ENCODE results near the gene TM7SF3. TPM values are rescaled to one million over a fixed set of nuclear protein-coding genes. Genes with fewer than 3 reads are reported as not detected.

The TM7SF3 gene
- polyA plus RNA-seq, 1 experiment: 75.2 TPM

DNA sequence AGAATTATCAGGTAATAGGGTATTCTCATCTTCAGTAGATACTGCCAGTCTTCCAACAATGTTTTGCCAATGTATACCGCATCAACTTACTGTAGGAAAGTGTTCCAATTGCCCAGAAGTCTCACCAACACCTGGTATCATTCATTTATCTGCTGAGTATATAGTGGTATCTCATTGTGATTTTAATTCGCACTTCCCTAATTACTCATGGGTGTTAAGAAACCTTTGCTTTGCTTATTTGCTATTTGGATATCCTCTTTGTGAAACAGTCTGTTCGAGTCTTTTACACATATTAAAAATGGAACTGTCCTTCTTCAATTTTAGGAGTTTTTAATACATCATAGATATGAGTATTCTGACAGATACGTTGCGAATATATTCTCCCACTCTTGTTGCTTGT lies 6.1 kb downstream of the TM7SF3 start:
- TF ChIP-seq, protein P1, sequence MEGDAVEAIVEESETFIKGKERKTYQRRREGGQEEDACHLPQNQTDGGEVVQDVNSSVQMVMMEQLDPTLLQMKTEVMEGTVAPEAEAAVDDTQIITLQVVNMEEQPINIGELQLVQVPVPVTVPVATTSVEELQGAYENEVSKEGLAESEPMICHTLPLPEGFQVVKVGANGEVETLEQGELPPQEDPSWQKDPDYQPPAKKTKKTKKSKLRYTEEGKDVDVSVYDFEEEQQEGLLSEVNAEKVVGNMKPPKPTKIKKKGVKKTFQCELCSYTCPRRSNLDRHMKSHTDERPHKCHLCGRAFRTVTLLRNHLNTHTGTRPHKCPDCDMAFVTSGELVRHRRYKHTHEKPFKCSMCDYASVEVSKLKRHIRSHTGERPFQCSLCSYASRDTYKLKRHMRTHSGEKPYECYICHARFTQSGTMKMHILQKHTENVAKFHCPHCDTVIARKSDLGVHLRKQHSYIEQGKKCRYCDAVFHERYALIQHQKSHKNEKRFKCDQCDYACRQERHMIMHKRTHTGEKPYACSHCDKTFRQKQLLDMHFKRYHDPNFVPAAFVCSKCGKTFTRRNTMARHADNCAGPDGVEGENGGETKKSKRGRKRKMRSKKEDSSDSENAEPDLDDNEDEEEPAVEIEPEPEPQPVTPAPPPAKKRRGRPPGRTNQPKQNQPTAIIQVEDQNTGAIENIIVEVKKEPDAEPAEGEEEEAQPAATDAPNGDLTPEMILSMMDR (IDR thresholded peaks at IDR 0.05; ENCODE audit: insufficient read depth, low read depth, low read length): no peak
- no peak overlapping the region for H3K4me3 ChIP-seq (ENCODE audit: low read depth, low read length)
- H3K27me3 ChIP-seq (ENCODE audit: control insufficient read depth, insufficient read depth, low read length): no peaks in the 10 kb centered on the region
- ChIA-PET POLR2A (no interaction called here), CTCF (no interaction called here)
- no peak for DNase-seq (ENCODE audit: low read depth)
- H3K36me3 ChIP-seq (ENCODE audit: control insufficient read depth, insufficient read depth, low read length): no peaks in the 10 kb centered on the region

DNA sequence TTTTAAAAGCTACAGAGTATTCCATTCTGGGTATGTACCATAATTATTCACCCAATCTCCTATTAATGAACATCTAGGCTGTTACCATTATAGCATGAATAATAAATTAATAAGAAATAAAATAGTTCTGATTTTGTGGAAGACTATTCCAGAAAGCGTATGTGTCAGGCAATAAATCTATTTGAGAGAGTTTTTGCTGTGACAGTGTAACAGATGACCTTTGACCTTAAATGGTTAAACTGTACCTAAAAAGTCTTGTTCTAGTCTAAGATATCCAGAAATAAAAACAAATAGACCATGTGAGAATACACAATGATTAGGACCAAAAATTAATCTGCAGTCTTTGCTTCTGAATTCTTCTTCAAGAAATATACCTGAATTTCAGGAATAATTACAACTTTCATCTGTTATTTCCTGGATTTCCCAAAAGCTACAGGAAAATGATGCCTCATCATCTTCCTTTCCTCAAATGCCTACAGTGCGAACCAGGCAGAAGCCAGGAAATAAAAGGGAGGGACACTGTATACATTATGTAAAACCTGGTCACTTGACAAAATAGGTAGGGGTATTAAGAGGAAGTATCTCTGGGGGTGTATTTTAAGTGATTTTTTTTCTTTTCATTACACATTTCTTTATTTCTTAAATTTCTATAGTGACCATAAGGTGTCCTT lies 7.3 kb downstream of the TM7SF3 start:
- TF ChIP-seq, protein P1 (IDR thresholded peaks at IDR 0.05; ENCODE audit: insufficient read depth, low read depth, low read length): no peak
- CTCF ChIA-PET: no interaction called here
- no peak for DNase-seq (ENCODE audit: low read depth)
- H3K36me3 ChIP-seq (ENCODE audit: control insufficient read depth, insufficient read depth, low read length): no peaks in the 10 kb centered on the region
- no peak overlapping the region for H3K4me3 ChIP-seq (ENCODE audit: low read depth, low read length)
- no peaks in the 10 kb centered on the region for H3K27me3 ChIP-seq (ENCODE audit: control insufficient read depth, insufficient read depth, low read length)
- POLR2A ChIA-PET: no interaction called here

- Histone ChIP-seq H3K27me3 (ENCODE audit: control insufficient read depth, insufficient read depth, low read length) (no peaks in the 10 kb centered on the region), H3K4me3 (ENCODE audit: low read depth, low read length) (no peak overlapping the region), H3K36me3 (ENCODE audit: control insufficient read depth, insufficient read depth, low read length) (no peaks in the 10 kb centered on the region)
- ChIA-PET CTCF (interaction anchor here (4.9 kb wide), 1 partner anchor 9 kb away, joined by 31 read pairs; the partner anchor contains the start of gene TM7SF3), POLR2A (no interaction called here)
- TF ChIP-seq, protein P1 (IDR thresholded peaks at IDR 0.05; ENCODE audit: insufficient read depth, low read depth, low read length): no peak
- DNase-seq (ENCODE audit: low read depth): no peak
Observed at GRCh38 chr12:27005495-27005894, 8.7 kb downstream of the TM7SF3 start.

GRCh38 chr12:27003421-27004381 lies 10.5 kb downstream of the TM7SF3 start:
- no peaks in the 10 kb centered on the region for H3K36me3 ChIP-seq (ENCODE audit: control insufficient read depth, insufficient read depth, low read length)
- ChIA-PET CTCF (interaction anchor here (0.8 to 4.9 kb wide), 2 partner anchors 11 to 85 kb away, joined by 4 to 31 read pairs; partner anchors contain the start of gene TM7SF3), POLR2A (no interaction called here)
- no peak for DNase-seq (ENCODE audit: low read depth)
- no peak overlapping the region for H3K4me3 ChIP-seq (ENCODE audit: low read depth, low read length)
- TF ChIP-seq, protein P1 (IDR thresholded peaks at IDR 0.05; ENCODE audit: insufficient read depth, low read depth, low read length): no peak
- no peaks in the 10 kb centered on the region for H3K27me3 ChIP-seq (ENCODE audit: control insufficient read depth, insufficient read depth, low read length)

DNA sequence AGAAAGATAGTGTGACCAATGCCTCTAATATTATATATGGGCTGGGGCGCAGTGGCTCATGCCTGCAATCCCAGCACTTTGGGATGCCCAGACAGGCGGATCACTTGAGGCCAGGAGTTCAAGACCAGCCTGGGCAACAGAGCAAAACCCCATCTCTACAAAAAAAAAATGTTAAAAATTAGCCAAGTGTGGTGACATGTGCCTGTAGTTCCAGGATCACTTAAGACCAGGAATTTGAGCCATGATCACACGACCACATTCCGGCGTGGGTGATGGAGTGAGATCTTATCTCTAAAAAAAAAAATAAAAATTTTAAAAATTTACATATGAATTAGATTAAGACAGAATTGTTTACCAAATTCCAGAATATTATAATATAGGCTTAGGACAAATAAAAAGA lies 12.0 kb downstream of the TM7SF3 start:
- Histone ChIP-seq H3K4me3 (ENCODE audit: low read depth, low read length) (no peak overlapping the region), H3K36me3 (ENCODE audit: control insufficient read depth, insufficient read depth, low read length) (no peaks in the 10 kb centered on the region), H3K27me3 (ENCODE audit: control insufficient read depth, insufficient read depth, low read length) (no peaks in the 10 kb centered on the region)
- ChIA-PET POLR2A (no interaction called here), CTCF (interaction anchor here (4.9 kb wide), 1 partner anchor 12 kb away, joined by 31 read pairs; the partner anchor contains the start of gene TM7SF3)
- TF ChIP-seq, protein P1 (IDR thresholded peaks at IDR 0.05; ENCODE audit: insufficient read depth, low read depth, low read length): no peak
- DNase-seq (ENCODE audit: low read depth): no peak

Measured in BJ (cell line).